ENCODE measurements around the gene DYNC1LI1. TPM values are rescaled to one million over a fixed set of nuclear protein-coding genes. Genes with fewer than 3 reads are reported as not detected.

DYNC1LI1 gene
- total and polyA plus RNA-seq, 3 experiments from 2014 or later, result 23.4 to 39.6 (median 36.9) TPM

DNA sequence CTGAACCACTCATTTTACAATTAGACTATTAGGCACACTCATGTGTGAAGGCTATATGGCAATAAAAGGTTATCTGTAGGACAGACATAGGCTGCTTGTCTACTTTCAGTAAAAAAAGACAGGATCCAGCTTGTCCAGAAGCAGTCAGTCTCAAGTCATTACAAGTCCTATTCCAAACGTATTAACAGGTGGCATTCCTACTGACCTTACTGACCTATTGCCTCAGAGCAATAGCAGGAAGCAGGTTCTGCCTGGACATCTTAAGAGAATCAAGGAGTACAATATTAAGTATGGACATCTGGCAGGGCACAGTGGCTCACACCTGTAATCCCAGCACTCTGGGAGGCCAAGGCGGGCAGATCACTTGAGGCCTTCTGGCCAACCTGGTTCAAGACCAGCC lies 75.0 kb downstream of the DYNC1LI1 start:
- Mint-ChIP-seq H3K36me3 (peaks cover 4 to 20% (median 10%) of the 10 kb centered on the region in 3 donors), H3K4me3 (no peak overlapping the region), H3K9me3 (no peaks in the 10 kb centered on the region), H3K27me3 (no peaks in the 10 kb centered on the region), H3K27ac (no peak overlapping the region), H3K4me1 (peaks cover 33 to 43% (median 39%) of the 10 kb centered on the region in 3 donors)
- ChIA-PET POLR2A (interaction anchor here (0.5 kb wide), 1 partner anchor 66 kb away, joined by 3 read pairs; no protein-coding TSS in a partner anchor), CTCF (interaction anchor here (1.1 kb wide), 1 partner anchor 28 kb away, joined by 4 read pairs; no protein-coding TSS in a partner anchor)
- Histone ChIP-seq H3K27me3 (ENCODE audit: insufficient read depth, low read length, poor library complexity, severe bottlenecking) (no peaks in the 10 kb centered on the region), H3K4me3 (ENCODE audit: low read length) (no peak overlapping the region), H3K27ac (ENCODE audit: low read depth, low read length) (no peak overlapping the region), H3K36me3 (ENCODE audit: insufficient read depth, low read length) (no peaks in the 10 kb centered on the region), H3K4me1 (ENCODE audit: insufficient read depth, low read length) (peaks cover 36% of the 10 kb centered on the region), H3K9me3 (ENCODE audit: low read length) (no peaks in the 10 kb centered on the region)
- DNase-seq, result no peak

GRCh38 chr3:32495085-32495484 lies 75.6 kb downstream of the DYNC1LI1 start:
- H3K36me3 Mint-ChIP-seq, result peaks cover 4 to 20% (median 8%) of the 10 kb centered on the region in 3 donors
- H3K9me3 Mint-ChIP-seq, result no peaks in the 10 kb centered on the region
- H3K4me1 ChIP-seq (ENCODE audit: insufficient read depth, low read length), result peaks cover 33% of the 10 kb centered on the region
- H3K9me3 ChIP-seq (ENCODE audit: low read length), result no peaks in the 10 kb centered on the region
- peaks cover 27 to 38% (median 34%) of the 10 kb centered on the region in 3 donors for H3K4me1 Mint-ChIP-seq
- no peaks in the 10 kb centered on the region for H3K27me3 Mint-ChIP-seq
- CTCF ChIA-PET, result no interaction called here
- H3K4me3 Mint-ChIP-seq, result no peak overlapping the region
- H3K36me3 ChIP-seq (ENCODE audit: insufficient read depth, low read length), result no peaks in the 10 kb centered on the region
- H3K27ac ChIP-seq (ENCODE audit: low read depth, low read length), result no peak overlapping the region
- DNase-seq, result no peak
- POLR2A ChIA-PET, result interaction anchor here (0.5 kb wide), 1 partner anchor 65 kb away, joined by 3 read pairs; no protein-coding TSS in a partner anchor
- H3K27me3 ChIP-seq (ENCODE audit: insufficient read depth, low read length, poor library complexity, severe bottlenecking), result no peaks in the 10 kb centered on the region
- peak overlapping the region in 1 of 8 donors; percentile 26 for H3K27ac Mint-ChIP-seq
- H3K4me3 ChIP-seq (ENCODE audit: low read length), result no peak overlapping the region

- Histone ChIP-seq H3K4me1 (ENCODE audit: insufficient read depth, low read length) (peaks cover 28% of the 10 kb centered on the region), H3K27ac (ENCODE audit: low read depth, low read length) (no peak overlapping the region), H3K27me3 (ENCODE audit: insufficient read depth, low read length, poor library complexity, severe bottlenecking) (no peaks in the 10 kb centered on the region), H3K36me3 (ENCODE audit: insufficient read depth, low read length) (no peaks in the 10 kb centered on the region), H3K9me3 (ENCODE audit: low read length) (no peaks in the 10 kb centered on the region), H3K4me3 (ENCODE audit: low read length) (no peak overlapping the region)
- DNase-seq, result no peak
- ChIA-PET POLR2A (no interaction called here), CTCF (interaction anchor here (0.9 to 1.8 kb wide), 2 partner anchors 11 to 16 kb away, joined by 3 to 5 read pairs; no protein-coding TSS in a partner anchor)
- peaks cover 4 to 21% (median 7%) of the 10 kb centered on the region in 3 donors for H3K36me3 Mint-ChIP-seq
- no peak overlapping the region for H3K4me3 Mint-ChIP-seq
- no peaks in the 10 kb centered on the region for H3K9me3 Mint-ChIP-seq
- no peaks in the 10 kb centered on the region for H3K27me3 Mint-ChIP-seq
- H3K27ac Mint-ChIP-seq, result no peak overlapping the region
- peaks cover 21 to 29% (median 24%) of the 10 kb centered on the region in 3 donors for H3K4me1 Mint-ChIP-seq
These were observed 76.9 kb downstream of the DYNC1LI1 start for GRCh38 chr3:32493437-32494414.

DNA sequence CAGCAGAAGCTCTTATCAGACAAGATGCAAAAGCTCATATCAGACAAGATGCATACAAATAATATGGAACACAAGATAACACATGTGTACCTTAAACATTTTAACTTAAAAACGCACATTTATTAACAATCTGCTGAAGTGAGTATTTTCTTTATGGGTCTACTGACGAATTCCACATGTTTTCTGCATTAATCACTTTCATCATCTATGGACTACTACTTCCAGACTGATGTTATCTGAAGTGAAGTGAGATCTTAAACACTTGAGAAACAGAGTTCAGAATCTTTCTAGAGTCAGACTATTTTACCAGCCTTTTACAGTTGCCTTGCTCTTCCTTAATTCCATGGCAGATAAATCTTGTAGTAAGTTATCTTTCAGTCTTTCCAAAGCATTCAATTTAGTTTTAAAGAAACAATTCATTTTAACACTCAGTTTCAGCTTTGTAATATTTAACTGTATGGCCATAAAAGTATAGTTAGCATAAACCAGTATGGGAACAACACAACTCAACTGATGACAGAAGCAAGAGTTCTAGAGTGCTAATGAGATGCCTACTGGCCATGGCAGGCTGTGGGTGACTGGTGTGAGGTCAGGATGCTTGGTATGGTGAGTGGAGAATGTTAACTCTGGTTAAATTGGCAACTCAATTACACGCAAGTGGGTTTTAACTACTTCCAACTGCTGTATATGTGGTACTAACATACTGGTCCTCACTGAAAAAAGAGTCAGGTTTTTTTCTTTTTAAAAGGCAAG lies 77.8 kb downstream of the DYNC1LI1 start:
- Histone ChIP-seq H3K9me3 (ENCODE audit: low read length) (no peaks in the 10 kb centered on the region), H3K4me3 (ENCODE audit: low read length) (no peak overlapping the region), H3K4me1 (ENCODE audit: insufficient read depth, low read length) (peaks cover 28% of the 10 kb centered on the region), H3K27ac (ENCODE audit: low read depth, low read length) (no peak overlapping the region), H3K27me3 (ENCODE audit: insufficient read depth, low read length, poor library complexity, severe bottlenecking) (no peaks in the 10 kb centered on the region), H3K36me3 (ENCODE audit: insufficient read depth, low read length) (no peaks in the 10 kb centered on the region)
- no peak overlapping the region for H3K4me3 Mint-ChIP-seq
- H3K4me1 Mint-ChIP-seq, result peaks cover 16 to 25% (median 24%) of the 10 kb centered on the region in 3 donors
- CTCF ChIA-PET, result interaction anchor here (0.9 to 1.8 kb wide), 3 partner anchors 11 to 102 kb away, joined by 3 to 5 read pairs (median 3); no protein-coding TSS in a partner anchor
- H3K9me3 Mint-ChIP-seq, result no peaks in the 10 kb centered on the region
- H3K27ac Mint-ChIP-seq, result no peak overlapping the region
- peaks cover 4 to 27% (median 7%) of the 10 kb centered on the region in 3 donors for H3K36me3 Mint-ChIP-seq
- DNase-seq, result no peak
- POLR2A ChIA-PET, result no interaction called here
- H3K27me3 Mint-ChIP-seq, result no peaks in the 10 kb centered on the region

DNA sequence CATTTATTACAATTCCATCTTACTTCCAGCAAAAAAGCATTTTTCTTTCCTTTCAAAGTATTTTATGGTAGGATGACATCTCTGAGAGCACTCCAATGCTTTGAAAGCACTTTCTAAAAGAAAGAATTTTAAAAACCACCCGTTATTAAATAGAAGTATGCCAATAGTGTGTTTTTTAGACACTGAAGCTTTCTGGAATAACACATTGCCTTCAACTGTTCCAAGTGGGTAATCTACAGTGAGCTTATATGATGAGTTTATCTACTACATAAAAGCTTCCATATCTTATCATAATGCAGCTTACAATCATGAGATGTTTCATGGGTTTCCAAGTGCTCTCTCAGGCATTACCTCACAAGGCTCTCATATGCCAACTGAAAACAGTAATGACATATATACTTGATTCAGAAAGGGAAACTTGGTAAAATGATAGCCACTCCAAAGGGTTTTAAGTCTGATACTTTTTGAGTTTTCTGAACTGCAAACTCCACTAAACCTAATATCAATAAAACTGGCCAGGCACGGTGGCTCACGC lies 82.1 kb downstream of the DYNC1LI1 start:
- Mint-ChIP-seq H3K27ac (peak overlapping the region in 4 of 8 donors; percentile 15 to 79 (median 40)), H3K9me3 (no peaks in the 10 kb centered on the region), H3K36me3 (peaks cover 6 to 49% (median 12%) of the 10 kb centered on the region in 3 donors), H3K4me1 (peaks cover 7 to 21% (median 13%) of the 10 kb centered on the region in 3 donors), H3K27me3 (no peaks in the 10 kb centered on the region), H3K4me3 (no peak overlapping the region)
- H3K27me3 ChIP-seq (ENCODE audit: insufficient read depth, low read length, poor library complexity, severe bottlenecking), result no peaks in the 10 kb centered on the region
- no peaks in the 10 kb centered on the region for H3K36me3 ChIP-seq (ENCODE audit: insufficient read depth, low read length)
- POLR2A ChIA-PET, result interaction anchor here (0.7 kb wide), 1 partner anchor 306 kb away, joined by 3 read pairs; no protein-coding TSS in a partner anchor
- peaks cover 6% of the 10 kb centered on the region for H3K4me1 ChIP-seq (ENCODE audit: insufficient read depth, low read length)
- no peak overlapping the region for H3K27ac ChIP-seq (ENCODE audit: low read depth, low read length)
- H3K4me3 ChIP-seq (ENCODE audit: low read length), result no peak overlapping the region
- DNase-seq, result no peak
- H3K9me3 ChIP-seq (ENCODE audit: low read length), result no peaks in the 10 kb centered on the region
- CTCF ChIA-PET, result interaction anchor here (1.2 kb wide), 1 partner anchor 19 kb away, joined by 3 read pairs; no protein-coding TSS in a partner anchor

DNA sequence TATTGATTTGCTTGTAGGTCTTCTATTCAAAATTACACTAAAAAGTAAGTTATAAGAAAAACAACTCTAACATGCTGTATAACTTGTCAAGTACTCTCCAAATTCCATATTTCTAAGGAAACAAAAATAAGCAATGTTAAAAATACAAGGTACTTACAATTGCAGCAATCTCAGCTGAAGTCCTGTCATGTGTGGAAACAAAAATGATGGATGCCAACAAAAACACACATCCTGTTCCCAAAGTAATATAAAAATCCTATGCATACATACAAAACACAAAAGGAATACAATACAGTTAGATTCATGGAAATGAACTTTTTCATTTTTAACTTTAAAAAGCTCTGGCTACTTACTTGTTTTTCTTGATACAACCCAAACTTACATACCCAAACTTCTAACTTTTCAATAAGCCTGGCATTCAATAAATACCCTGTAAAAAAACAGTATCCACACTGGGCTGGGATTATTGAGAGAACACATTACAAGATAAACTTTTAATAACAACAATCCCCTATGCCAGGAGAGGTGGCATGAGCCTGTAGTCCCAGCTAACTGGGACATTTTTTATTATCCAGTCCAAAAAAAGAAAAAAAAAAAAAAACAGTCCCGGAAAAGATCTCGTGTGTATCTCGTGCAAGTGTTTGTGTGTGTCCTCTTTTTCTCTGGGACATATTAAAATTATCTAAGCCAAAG lies 82.7 kb downstream of the DYNC1LI1 start:
- ChIA-PET CTCF (interaction anchor here (1.2 kb wide), 1 partner anchor 18 kb away, joined by 3 read pairs; no protein-coding TSS in a partner anchor), POLR2A (no interaction called here)
- no peak for DNase-seq
- H3K4me3 ChIP-seq (ENCODE audit: low read length), result no peak overlapping the region
- Mint-ChIP-seq H3K4me3 (no peak overlapping the region), H3K9me3 (no peaks in the 10 kb centered on the region), H3K27ac (peak overlapping the region in 3 of 8 donors; percentile 15 to 79 (median 38)), H3K27me3 (no peaks in the 10 kb centered on the region), H3K4me1 (peaks cover 7 to 23% (median 16%) of the 10 kb centered on the region in 3 donors), H3K36me3 (peaks cover 6 to 52% (median 12%) of the 10 kb centered on the region in 3 donors)
- H3K27me3 ChIP-seq (ENCODE audit: insufficient read depth, low read length, poor library complexity, severe bottlenecking), result no peaks in the 10 kb centered on the region
- no peaks in the 10 kb centered on the region for H3K36me3 ChIP-seq (ENCODE audit: insufficient read depth, low read length)
- no peaks in the 10 kb centered on the region for H3K9me3 ChIP-seq (ENCODE audit: low read length)
- H3K27ac ChIP-seq (ENCODE audit: low read depth, low read length), result no peak overlapping the region
- no peaks in the 10 kb centered on the region for H3K4me1 ChIP-seq (ENCODE audit: insufficient read depth, low read length)

GRCh38 chr3:32484436-32484835 lies 86.2 kb downstream of the DYNC1LI1 start:
- Mint-ChIP-seq H3K27ac (peak overlapping the region in 1 of 8 donors; percentile 27), H3K9me3 (no peaks in the 10 kb centered on the region), H3K4me3 (no peak overlapping the region), H3K4me1 (peaks cover 12 to 42% (median 36%) of the 10 kb centered on the region in 3 donors), H3K27me3 (no peaks in the 10 kb centered on the region), H3K36me3 (peaks cover 6 to 71% (median 29%) of the 10 kb centered on the region in 3 donors)
- no peak overlapping the region for H3K4me3 ChIP-seq (ENCODE audit: low read length)
- no peaks in the 10 kb centered on the region for H3K27me3 ChIP-seq (ENCODE audit: insufficient read depth, low read length, poor library complexity, severe bottlenecking)
- no peaks in the 10 kb centered on the region for H3K4me1 ChIP-seq (ENCODE audit: insufficient read depth, low read length)
- no peak overlapping the region for H3K27ac ChIP-seq (ENCODE audit: low read depth, low read length)
- CTCF ChIA-PET, result interaction anchor here (0.8 to 2.0 kb wide), 3 partner anchors 11 to 26 kb away, joined by 3 to 8 read pairs (median 3); no protein-coding TSS in a partner anchor
- no peak for DNase-seq
- POLR2A ChIA-PET, result interaction anchor here (1.0 kb wide), 1 partner anchor 17 kb away, joined by 3 read pairs; no protein-coding TSS in a partner anchor
- no peaks in the 10 kb centered on the region for H3K9me3 ChIP-seq (ENCODE audit: low read length)
- peaks cover 4% of the 10 kb centered on the region for H3K36me3 ChIP-seq (ENCODE audit: insufficient read depth, low read length)
